ENCODE data around the gene SYNPO2.

- TF ChIP-seq CTCF (IDR thresholded peaks at IDR 0.05; ENCODE audit: low read depth, low read length) (peak; percentile 57), POLR2A (IDR thresholded peaks at IDR 0.05; ENCODE audit: extremely low read depth, insufficient read length) (no peak)
These were observed 65.6 kb downstream of the SYNPO2 start for GRCh38 chr4:118954246-118954645.

Data from NB4 (cell line).